GM19468 (cell line): Measurements from ENCODE around the gene TIPIN.
"Not testable (repeated sequence)": the region's sequence is repeated elsewhere in the genome, so short reads cannot be mapped to it uniquely, and the experiment has no call there.

ENCODE experiments used
- ATAC-seq: cut with Tn5 transposase; IDR thresholded peaks from one replicate; pipeline ENCODE4 v1.9.1; 2021; ENCODE audit warnings: mild to moderate bottlenecking, moderate library complexity, moderate number of reproducible peaks; ENCODE audit not compliant: unreplicated experiment; ENCODE audit errors: extremely low read depth

The TIPIN gene

DNA sequence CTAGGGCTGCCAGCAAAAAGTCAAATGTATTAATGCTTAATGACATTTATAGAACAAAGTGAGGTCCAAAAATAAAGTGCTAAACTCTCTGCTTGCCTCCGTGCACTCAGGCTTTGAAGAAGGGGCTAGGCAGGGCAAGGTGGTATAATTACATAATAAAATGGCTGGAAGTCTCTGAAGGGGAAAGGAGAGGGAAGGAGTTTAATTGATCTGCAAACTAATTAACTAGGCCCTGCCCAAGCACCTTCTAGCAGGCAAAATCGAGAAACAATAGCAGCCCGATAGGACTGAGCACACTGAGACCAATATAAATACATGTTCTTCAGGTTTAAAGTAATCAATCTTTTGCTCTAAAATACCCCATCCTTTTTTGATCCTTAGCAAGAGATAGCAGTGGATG lies 50.1 kb downstream of the TIPIN start:
- no peak for ATAC-seq

DNA sequence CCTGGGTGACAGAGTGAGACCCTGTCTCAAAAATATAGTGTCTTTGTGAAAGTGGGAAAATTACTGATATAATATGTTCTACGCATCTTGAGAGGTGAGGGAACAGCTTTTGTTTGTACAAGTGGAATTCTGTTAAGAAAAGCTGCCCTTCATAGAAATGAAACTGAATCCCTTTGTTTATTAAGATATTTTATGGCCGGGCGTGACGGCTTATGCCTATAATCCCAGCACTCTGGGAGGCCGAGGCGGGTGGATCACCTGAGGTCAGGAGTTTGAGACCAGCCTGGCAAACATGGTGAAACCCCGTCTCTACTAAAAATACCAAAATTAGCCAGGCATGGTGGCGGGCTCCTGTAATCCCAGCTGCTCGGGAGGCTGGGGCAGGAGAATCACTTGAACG lies 52.1 kb downstream of the TIPIN start:
- ATAC-seq, result not testable (repeated sequence)

GRCh38 chr15:66302489-66303278 lies 53.8 kb downstream of the TIPIN start:
- no peak for ATAC-seq

GRCh38 chr15:66298803-66299251 lies 57.7 kb downstream of the TIPIN start:
- ATAC-seq, result no peak

DNA sequence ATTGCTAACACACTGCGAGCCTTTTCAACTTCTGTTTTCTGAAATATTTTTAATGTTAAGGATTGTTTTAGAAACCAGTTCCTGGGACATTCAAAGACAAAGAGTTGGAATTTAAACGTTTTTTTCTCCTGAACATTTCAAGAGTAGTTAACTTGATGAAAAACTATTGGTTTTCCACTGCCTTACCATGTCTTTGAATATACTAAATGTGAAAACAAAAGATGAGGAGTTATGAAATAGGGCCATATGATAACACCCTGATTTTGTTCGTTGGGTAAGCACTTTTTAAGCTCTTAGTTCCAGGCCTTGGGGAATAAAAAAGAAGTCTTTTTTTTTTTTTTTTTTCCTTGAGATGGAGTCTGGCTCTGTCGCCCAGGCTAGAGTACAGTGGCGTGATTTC lies 60.3 kb downstream of the TIPIN start:
- no peak for ATAC-seq

DNA sequence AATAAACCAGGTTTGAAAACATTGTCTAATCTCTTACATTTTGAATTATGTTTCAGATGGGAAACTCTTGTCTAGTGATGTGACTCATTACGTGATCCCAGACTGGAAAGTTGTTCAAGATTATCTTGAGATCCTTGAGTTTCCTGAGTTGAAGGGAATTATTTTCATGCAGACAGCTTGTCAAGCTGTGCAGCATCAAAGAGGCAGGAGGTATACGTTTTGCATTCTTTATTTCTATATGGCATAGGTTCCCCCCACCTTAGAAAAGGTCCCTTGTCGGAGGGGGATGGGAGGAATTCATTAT lies 61.6 kb downstream of the TIPIN start:
- no peak for ATAC-seq

GRCh38 chr15:66294157-66294931 lies 62.1 kb downstream of the TIPIN start:
- peak; percentile 4 for ATAC-seq

GRCh38 chr15:66293419-66294156 lies 62.9 kb downstream of the TIPIN start, which contains the start of gene DIS3L:
TSS of gene DIS3L (plus strand) at chr15:66293568. CDS start at chr15:66293597, 29 bp downstream.
- ATAC-seq, result peak; percentile 27

GRCh38 chr15:66292571-66293418 lies 63.7 kb downstream of the TIPIN start:
- ATAC-seq, result no peak

- no peak for ATAC-seq
Measured at GRCh38 chr15:66291816-66292570, 64.5 kb downstream of the TIPIN start.

GRCh38 chr15:66290518-66290917 lies 66.0 kb downstream of the TIPIN start:
- no peak for ATAC-seq

- no peak for ATAC-seq
Measured at GRCh38 chr15:66290007-66290406, 66.5 kb downstream of the TIPIN start.

DNA sequence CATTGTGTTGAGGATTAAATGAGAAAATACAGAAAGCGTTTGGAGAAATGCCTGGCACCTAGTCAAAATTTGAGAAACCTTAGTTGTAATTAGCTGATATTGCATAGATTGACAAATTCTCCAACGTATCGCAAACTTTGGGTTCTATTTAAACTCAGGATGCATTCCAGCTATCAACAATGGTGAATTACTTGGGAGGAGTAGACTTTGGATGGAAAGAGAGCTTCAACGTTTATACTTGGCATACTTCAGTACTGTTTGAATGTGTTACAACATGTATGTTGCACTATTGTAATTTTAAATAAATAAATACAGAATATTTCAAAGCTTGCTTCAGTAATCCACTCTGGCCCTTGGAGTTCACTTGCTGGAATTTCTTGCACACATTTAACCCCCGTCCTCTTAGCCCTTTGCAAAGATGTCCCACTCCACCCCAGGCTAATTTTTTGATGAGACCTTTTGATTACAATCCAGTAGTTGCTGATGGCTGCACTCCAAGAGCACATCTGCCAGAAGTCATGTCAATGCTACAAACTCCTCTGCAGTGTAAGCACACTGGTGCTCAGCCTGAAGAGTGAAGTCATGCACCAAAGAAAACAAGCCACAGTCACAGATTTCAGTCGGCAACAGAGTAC lies 67.8 kb downstream of the TIPIN start:
- no peak for ATAC-seq

- no peak for ATAC-seq
Measured at GRCh38 chr15:66288093-66288492, 68.4 kb downstream of the TIPIN start.

- no peak for ATAC-seq
Measured at GRCh38 chr15:66287461-66288057, 68.9 kb downstream of the TIPIN start.
